Stimulated activated CD8-positive, alpha-beta memory T cell treated with anti-CD3 and anti-CD28 coated beads, Interleukin-7, amount 100 ng/mL, for 24 hours (primary cell): ENCODE results near the gene UGT3A1.

Experiments
- DNase-seq: peaks from one replicate; pipeline ENCODE4 v3.0.0-alpha.2; 2020; ENCODE audit warnings: low read depth

Gene UGT3A1

DNA sequence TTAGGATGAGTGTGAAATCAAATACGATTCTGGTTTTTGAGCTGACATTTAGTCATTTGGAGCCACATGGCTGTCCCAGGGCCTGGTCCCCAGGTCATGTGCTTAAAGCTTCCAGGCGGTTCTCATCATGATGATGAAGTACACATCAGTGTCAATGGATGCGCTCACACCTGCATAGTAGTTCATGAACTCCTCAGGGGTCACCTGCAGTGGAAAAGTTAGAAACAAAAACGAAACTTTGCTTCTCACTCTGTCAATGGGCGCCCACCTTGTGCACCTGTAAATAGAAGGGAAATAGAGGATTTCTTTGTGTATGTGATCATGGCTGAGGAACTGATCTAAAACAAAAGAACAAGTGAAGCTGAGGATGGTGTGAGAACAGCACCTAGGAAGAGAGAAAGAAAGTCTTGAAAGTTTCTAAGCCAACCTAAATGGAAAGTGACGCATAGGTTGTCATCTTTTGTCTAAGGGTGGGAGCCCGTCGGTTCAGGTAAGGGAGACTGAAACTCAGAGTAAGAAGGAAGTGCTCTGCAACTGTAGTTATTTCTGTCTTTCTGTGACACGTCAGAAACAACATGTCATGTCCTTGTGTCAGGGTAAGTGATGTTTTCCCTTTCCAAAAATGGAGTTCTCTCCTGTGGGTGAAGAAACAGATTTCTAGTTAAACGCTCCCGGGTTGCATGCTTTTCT is 86.6 kb downstream of the UGT3A1 start:
- no peak for DNase-seq

DNA sequence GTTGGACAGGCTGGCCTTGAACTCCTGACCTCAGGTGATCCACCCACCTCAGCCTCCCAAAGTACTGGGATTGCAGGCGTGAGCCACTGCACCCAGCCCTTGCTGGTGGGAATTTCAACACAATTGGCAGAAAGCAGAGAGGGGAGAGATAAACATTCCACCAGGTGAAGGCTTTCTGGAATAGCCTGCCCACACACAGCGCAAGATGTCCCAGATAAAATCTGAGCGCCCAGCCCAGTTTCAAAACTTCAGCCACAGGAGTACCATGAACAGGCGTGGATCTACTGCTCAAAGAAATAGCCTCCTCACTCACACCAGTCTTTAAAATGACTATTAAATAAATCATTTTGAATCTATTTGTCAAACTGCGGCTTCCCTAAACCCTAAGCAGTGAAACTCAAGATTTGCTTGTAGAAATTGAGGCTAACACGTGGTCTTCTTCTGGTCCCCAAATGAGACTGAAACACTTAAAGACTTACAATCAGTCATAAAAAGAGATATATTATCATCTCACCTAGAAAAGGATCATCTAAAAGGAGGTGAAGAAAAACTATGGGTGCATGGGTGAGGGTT is 87.5 kb downstream of the UGT3A1 start:
- no peak for DNase-seq

DNA sequence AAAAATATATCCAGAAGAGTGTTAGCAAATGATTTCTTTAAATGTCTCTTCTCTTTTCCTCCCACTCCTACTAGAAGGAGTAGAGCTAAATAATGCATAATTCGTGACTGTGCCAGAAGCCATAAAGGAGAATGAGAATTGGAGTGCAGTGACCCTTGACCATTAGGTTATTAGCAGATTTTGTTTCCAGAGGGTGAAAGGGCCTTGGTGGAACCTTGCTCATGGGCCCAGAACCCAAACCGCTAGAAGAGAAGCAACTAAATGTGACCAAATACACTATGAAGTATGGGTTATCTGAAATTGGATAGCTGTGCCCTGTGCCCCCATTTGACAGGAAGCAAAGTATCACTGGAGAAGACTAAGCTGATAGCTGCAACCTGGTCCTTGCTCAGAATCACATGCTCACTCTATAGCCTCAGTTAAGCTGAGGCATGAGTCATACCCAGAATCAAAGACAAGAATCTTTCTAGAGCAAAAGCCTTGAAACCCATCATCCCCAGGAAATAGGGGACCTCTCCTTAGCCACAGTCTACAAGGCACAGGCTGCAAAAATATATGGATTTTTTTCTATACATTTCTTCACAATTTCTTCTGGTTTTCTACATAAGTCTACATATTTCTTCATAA is 89.0 kb downstream of the UGT3A1 start:
- no peak for DNase-seq
